SK-N-SH treated with all-trans-retinoic acid at 6 μM for 48 hours (cell line): ENCODE results near the gene TTLL1.

Source experiments
- ARNTL ChIP-seq: fragments of 450-650 bp; formaldehyde crosslinking; IDR thresholded peaks from 2 replicates; pipeline ENCODE4 v1.5.0; 2020; ENCODE audit warnings: low read depth, mild to moderate bottlenecking, moderate library complexity, borderline replicate concordance
- ISL1 ChIP-seq: fragments of 250-450 bp; sonication (Bioruptor Pico); IDR thresholded peaks from 2 replicates; pipeline ENCODE4 v2.1.2; 2022; ENCODE audit warnings: mild to moderate bottlenecking, moderate library complexity
- ZFP30 ChIP-seq: fragments of 450-650 bp; formaldehyde crosslinking; IDR thresholded peaks from 2 replicates; pipeline ENCODE4 v1.5.0; 2022; ENCODE audit warnings: mild to moderate bottlenecking, moderate library complexity
- TF ChIP-seq, protein P1 (sequence below): fragments of 250-450 bp; sonication (Bioruptor Pico); IDR thresholded peaks from 2 replicates; pipeline ENCODE4 v1.5.1; 2021; ENCODE audit warnings: mild to moderate bottlenecking, moderate library complexity

DNA sequence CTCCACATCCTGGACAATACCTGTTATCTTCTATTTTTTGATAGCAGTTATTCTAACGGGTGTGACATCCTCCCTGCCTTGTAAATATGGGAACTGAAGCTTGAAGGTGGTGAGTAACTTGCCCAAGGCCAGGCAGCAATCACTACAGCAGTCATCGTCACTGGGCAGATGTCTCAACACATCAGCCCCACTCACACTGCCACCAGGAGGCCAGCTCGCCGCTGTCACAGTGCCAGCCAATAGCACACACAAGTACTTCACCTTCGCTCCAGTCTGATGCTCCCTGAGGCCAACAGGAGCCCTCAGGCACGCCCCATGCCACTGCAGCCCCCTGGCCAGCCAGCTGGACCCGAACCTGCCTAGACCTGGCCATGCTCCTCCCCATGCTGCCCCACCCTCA lies 4.9 kb upstream of the TTLL1 start:
- TF ChIP-seq, protein P1, sequence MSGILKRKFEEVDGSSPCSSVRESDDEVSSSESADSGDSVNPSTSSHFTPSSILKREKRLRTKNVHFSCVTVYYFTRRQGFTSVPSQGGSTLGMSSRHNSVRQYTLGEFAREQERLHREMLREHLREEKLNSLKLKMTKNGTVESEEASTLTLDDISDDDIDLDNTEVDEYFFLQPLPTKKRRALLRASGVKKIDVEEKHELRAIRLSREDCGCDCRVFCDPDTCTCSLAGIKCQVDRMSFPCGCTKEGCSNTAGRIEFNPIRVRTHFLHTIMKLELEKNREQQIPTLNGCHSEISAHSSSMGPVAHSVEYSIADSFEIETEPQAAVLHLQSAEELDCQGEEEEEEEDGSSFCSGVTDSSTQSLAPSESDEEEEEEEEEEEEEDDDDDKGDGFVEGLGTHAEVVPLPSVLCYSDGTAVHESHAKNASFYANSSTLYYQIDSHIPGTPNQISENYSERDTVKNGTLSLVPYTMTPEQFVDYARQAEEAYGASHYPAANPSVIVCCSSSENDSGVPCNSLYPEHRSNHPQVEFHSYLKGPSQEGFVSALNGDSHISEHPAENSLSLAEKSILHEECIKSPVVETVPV (CRISPR knock-in tag): no peak
- TF ChIP-seq ISL1 (CRISPR knock-in tag): no peak
- TF ChIP-seq ZFP30 (CRISPR knock-in tag): no peak
- TF ChIP-seq ARNTL (CRISPR knock-in tag): no peak
